A673 (cell line): Measurements from ENCODE around the gene MTHFD1L.

Experiments used
- EZH2 ChIP-seq: fragments of 200-600 bp; sonication (generic); IDR thresholded peaks from 2 replicates; pipeline ENCODE4 v1.6.1; 2017; ENCODE audit warnings: borderline replicate concordance, low read depth, mild to moderate bottlenecking, mixed read lengths, antibody characterized with exemption, low read length; ENCODE audit not compliant: poor library complexity, severe bottlenecking
- TF ChIP-seq, protein P1 (sequence below): fragments of 300-800, 200-600 bp; sonication (generic); conservative IDR thresholded peaks from 2 replicates; pipeline ENCODE4 v1.5.1; 2017; ENCODE audit warnings: low read depth, mild to moderate bottlenecking, antibody characterized with exemption, low read length, moderate library complexity, mixed read lengths

DNA sequence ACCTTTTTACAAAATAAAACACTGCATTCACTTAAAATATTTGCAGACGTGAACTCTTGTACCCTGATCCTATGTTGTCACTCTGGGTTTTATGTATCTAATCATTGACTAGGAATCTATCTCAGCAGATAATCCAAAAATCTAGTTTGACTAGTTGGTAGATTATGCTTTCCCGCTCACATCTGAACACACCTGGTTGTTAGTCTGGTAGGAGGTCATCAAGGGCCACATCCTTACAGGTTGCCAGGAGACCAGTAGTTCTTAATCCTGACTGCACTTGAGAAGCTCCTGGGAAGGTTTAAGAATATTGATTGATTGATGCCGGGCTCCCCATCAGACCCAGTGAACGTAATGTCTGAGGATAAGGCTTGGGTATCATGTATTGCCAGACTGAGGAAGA is 104.4 kb downstream of the MTHFD1L start:
- TF ChIP-seq, protein P1, sequence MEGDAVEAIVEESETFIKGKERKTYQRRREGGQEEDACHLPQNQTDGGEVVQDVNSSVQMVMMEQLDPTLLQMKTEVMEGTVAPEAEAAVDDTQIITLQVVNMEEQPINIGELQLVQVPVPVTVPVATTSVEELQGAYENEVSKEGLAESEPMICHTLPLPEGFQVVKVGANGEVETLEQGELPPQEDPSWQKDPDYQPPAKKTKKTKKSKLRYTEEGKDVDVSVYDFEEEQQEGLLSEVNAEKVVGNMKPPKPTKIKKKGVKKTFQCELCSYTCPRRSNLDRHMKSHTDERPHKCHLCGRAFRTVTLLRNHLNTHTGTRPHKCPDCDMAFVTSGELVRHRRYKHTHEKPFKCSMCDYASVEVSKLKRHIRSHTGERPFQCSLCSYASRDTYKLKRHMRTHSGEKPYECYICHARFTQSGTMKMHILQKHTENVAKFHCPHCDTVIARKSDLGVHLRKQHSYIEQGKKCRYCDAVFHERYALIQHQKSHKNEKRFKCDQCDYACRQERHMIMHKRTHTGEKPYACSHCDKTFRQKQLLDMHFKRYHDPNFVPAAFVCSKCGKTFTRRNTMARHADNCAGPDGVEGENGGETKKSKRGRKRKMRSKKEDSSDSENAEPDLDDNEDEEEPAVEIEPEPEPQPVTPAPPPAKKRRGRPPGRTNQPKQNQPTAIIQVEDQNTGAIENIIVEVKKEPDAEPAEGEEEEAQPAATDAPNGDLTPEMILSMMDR: no peak
- no peak for TF ChIP-seq EZH2
